Stomach (tissue), 4 donors: Measurements from ENCODE around the gene MLXIPL.

Experiments used
- CTCF ChIP-seq, 7 experiments: fragments of 450-650 bp in 4 of 7; fragments of 200-600 bp in 3 of 7; sonication (generic) in 3 of 7; IDR thresholded peaks; one replicate each; pipeline ENCODE4 v1.5.1; 2016 to 2019; ENCODE audit warnings: antibody characterized with exemption in 7 of 7, control low read depth in 2 of 7, mild to moderate bottlenecking in 1 of 7
- EP300 ChIP-seq: sonication (generic); formaldehyde crosslinking; IDR thresholded peaks from one replicate; pipeline ENCODE4 v1.6.1; 2017; ENCODE audit warnings: antibody characterized with exemption
- POLR2A ChIP-seq, 4 donors: fragments of 450-650 bp; IDR thresholded peaks; one replicate each; pipeline ENCODE4 v1.6.1; 2016; ENCODE audit warnings: antibody characterized with exemption in 4 of 4, control low read depth in 2 of 4, mild to moderate bottlenecking in 1 of 4, moderate library complexity in 1 of 4

GRCh38 chr7:73628504-73628903, 4.2 kb upstream of the MLXIPL start:
- no peak for TF ChIP-seq CTCF (IDR thresholded peaks at IDR 0.05)
- TF ChIP-seq POLR2A (IDR thresholded peaks at IDR 0.05): no peak
- no peak for TF ChIP-seq EP300
